IMR-90 (cell line): ENCODE data around the gene PHLDB1. TPM values are rescaled to one million over a fixed set of nuclear protein-coding genes. Genes with fewer than 3 reads are reported as not detected.

ENCODE experiments used
- ATAC-seq: fragments of 200-7000 bp; cut with Tn5 transposase; 2 replicates; pipeline ENCODE4 v1.9.1; 2020; ENCODE audit warnings: low read depth, mild to moderate bottlenecking, moderate library complexity
- BruUV-seq: library from RNA; stranded (reverse); fragments of 400-500 nt; replicated peaks from 2 replicates; lab custom pipeline; 2021; lab: Mats Ljungman, UMichigan
- CTCF ChIA-PET: fragments of 300-600 bp; formaldehyde crosslinking; extraction: SDS; loops from one replicate; lab custom pipeline; 2021; ENCODE audit warnings: antibody characterized with exemption; lab: Yijun Ruan, JAX
- POLR2A ChIA-PET: fragments of 300-600 bp; sonication (Branson Sonifier 250); formaldehyde crosslinking; loops from one replicate; lab custom pipeline; 2022; ENCODE audit warnings: antibody characterized with exemption; ENCODE audit not compliant: unreplicated experiment; lab: Charles Lee
- DNase-seq: peaks from one replicate; pipeline ENCODE4 v3.0.0; 2013
- H2AFZ ChIP-seq: replicated peaks from 2 replicates; pipeline ENCODE3; 2013; ENCODE audit warnings: low read length, mild to moderate bottlenecking; ENCODE audit not compliant: poor library complexity
- H2AK5ac ChIP-seq: 2 replicates; pipeline ENCODE4 v1.6.1; 2013; ENCODE audit warnings: low read depth, low read length, inconsistent platforms
- H2AK9ac ChIP-seq: replicated peaks from 2 replicates; pipeline ENCODE3; 2013; ENCODE audit warnings: mild to moderate bottlenecking, low read depth, low read length, moderate library complexity; ENCODE audit not compliant: poor library complexity
- H2BK120ac ChIP-seq: 2 replicates; pipeline ENCODE4 v1.6.1; 2013; ENCODE audit warnings: low read depth, low read length, inconsistent platforms
- H2BK15ac ChIP-seq: 3 replicates; pipeline ENCODE4 v1.6.1; 2013; ENCODE audit warnings: low read depth, low read length, inconsistent platforms
- H2BK20ac ChIP-seq: 2 replicates; pipeline ENCODE4 v1.6.1; 2013; ENCODE audit warnings: low read depth, mild to moderate bottlenecking, inconsistent platforms, low read length, moderate library complexity
- H2BK5ac ChIP-seq: 2 replicates; pipeline ENCODE4 v1.6.1; 2013; ENCODE audit warnings: mild to moderate bottlenecking, low read depth, low read length, inconsistent platforms; ENCODE audit not compliant: poor library complexity, severe bottlenecking
- H3K14ac ChIP-seq: replicated peaks from 2 replicates; pipeline ENCODE4 v1.6.1; 2013; ENCODE audit warnings: low read depth, low read length, inconsistent platforms
- H3K18ac ChIP-seq: 2 replicates; pipeline ENCODE4 v1.6.1; 2013; ENCODE audit warnings: low read depth, low read length, control low read depth
- H3K23ac ChIP-seq: 2 replicates; pipeline ENCODE4 v1.6.1; 2013; ENCODE audit warnings: low read depth, low read length, inconsistent platforms
- H3K27ac ChIP-seq: 2 replicates; pipeline ENCODE4 v1.5.1; 2013; ENCODE audit warnings: mild to moderate bottlenecking, control low read depth, low read length; ENCODE audit not compliant: insufficient read depth
- H3K27me3 ChIP-seq: 2 replicates; pipeline ENCODE4 v1.6.1; 2013; ENCODE audit warnings: low read length; ENCODE audit not compliant: control insufficient read depth, insufficient read depth
- H3K36me3 ChIP-seq: 2 replicates; pipeline ENCODE4 v1.6.1; 2013; ENCODE audit warnings: low read length, mixed read lengths; ENCODE audit not compliant: control insufficient read depth, insufficient read depth
- H3K4ac ChIP-seq: 2 replicates; pipeline ENCODE4 v1.6.1; 2013; ENCODE audit warnings: low read depth, low read length, inconsistent platforms
- H3K4me1 ChIP-seq: 2 replicates; pipeline ENCODE4 v1.6.1; 2013; ENCODE audit warnings: low read length, mixed read lengths; ENCODE audit not compliant: control insufficient read depth, insufficient read depth
- H3K4me2 ChIP-seq: 2 replicates; pipeline ENCODE4 v1.6.1; 2013; ENCODE audit warnings: low read depth, mild to moderate bottlenecking, control low read depth, low read length, moderate library complexity
- H3K4me3 ChIP-seq: 2 replicates; pipeline ENCODE4 v1.5.1; 2013; ENCODE audit warnings: low read depth, mild to moderate bottlenecking, control low read depth, low read length, moderate library complexity; ENCODE audit not compliant: insufficient read depth
- H3K56ac ChIP-seq: 2 replicates; pipeline ENCODE4 v1.6.1; 2013; ENCODE audit warnings: low read length, inconsistent platforms; ENCODE audit not compliant: insufficient read depth; ENCODE audit errors: extremely low read depth
- H3K79me1 ChIP-seq, 2 experiments: 2 replicates each; pipeline ENCODE4 v1.6.1; 2013; ENCODE audit warnings: low read length in 2 of 2, inconsistent platforms in 1 of 2, low read depth in 1 of 2
- H3K9ac ChIP-seq: 2 replicates; pipeline ENCODE4 v1.6.1; 2013; ENCODE audit warnings: low read depth, low read length, control low read depth
- H3K9me1 ChIP-seq: 2 replicates; pipeline ENCODE4 v1.6.1; 2013; ENCODE audit warnings: low read length, inconsistent platforms; ENCODE audit not compliant: insufficient read depth
- H3K9me3 ChIP-seq: 2 replicates; pipeline ENCODE4 v1.6.1; 2013; ENCODE audit warnings: low read length; ENCODE audit not compliant: control insufficient read depth, insufficient read depth
- H4K20me1 ChIP-seq: 2 replicates; pipeline ENCODE4 v1.6.1; 2013; ENCODE audit warnings: low read length, inconsistent platforms; ENCODE audit not compliant: insufficient read depth
- H4K5ac ChIP-seq: 2 replicates; pipeline ENCODE4 v1.6.1; 2013; ENCODE audit warnings: mild to moderate bottlenecking, low read depth, low read length, control low read depth
- H4K8ac ChIP-seq, 2 experiments: 2 replicates each; pipeline ENCODE4 v1.6.1; 2013; ENCODE audit warnings: low read depth in 2 of 2, low read length in 2 of 2, control low read depth in 1 of 2, inconsistent platforms in 1 of 2
- H4K91ac ChIP-seq: 2 replicates; pipeline ENCODE4 v1.6.1; 2013; ENCODE audit warnings: low read depth, low read length, inconsistent platforms; ENCODE audit not compliant: insufficient read depth
- BHLHE40 ChIP-seq: fragments of 150-350 bp; IDR thresholded peaks from 2 replicates; pipeline ENCODE4 v1.6.1; 2016; ENCODE audit warnings: mild to moderate bottlenecking, low read depth, low read length
- CTCF ChIP-seq: conservative IDR thresholded peaks from 2 replicates; pipeline ENCODE4 v1.5.1; 2012; ENCODE audit warnings: mild to moderate bottlenecking, low read depth, low read length, improper control_type of control experiment
- RAD21 ChIP-seq: IDR thresholded peaks from 2 replicates; pipeline ENCODE4 v1.6.1; 2012; ENCODE audit warnings: low read length, improper control_type of control experiment
- USF2 ChIP-seq: fragments of 150-350 bp; IDR thresholded peaks from 2 replicates; pipeline ENCODE4 v1.6.1; 2017; ENCODE audit warnings: mild to moderate bottlenecking, antibody characterized with exemption, low read length, low read depth
- WGBS, 2 experiments: methylation state at CpG; one replicate each; pipeline versions ENCODE4 v1.1.5 to v1.1.7; 2013; ENCODE audit warnings: missing lambda C conversion rate in 2 of 2; ENCODE audit not compliant: insufficient read length in 1 of 2; ENCODE audit errors: extremely low coverage in 2 of 2; 5-methylcytosine and 5-hydroxymethylcytosine counted together
- dilution Hi-C: fragments of 300-500 bp; cut with HindIII; formaldehyde crosslinking; loops from one replicate; pipeline ENCODE4 v1.14.3; 2018; ENCODE audit warnings: low sequenced_read_pairs; ENCODE audit not compliant: unreplicated experiment
- in situ Hi-C: fragments of 300-500 bp; cut with MboI; formaldehyde crosslinking; loops from 3 replicates; pipeline ENCODE4 v1.14.3; 2019; ENCODE audit warnings: low sequenced_read_pairs, inconsistent platforms, mixed read lengths
- intact Hi-C: fragments of 100-400 bp; cut with micrococcal nuclease; formaldehyde crosslinking; loops from 2 replicates; pipeline ENCODE4 v1.10.0; 2022
- polyA plus RNA-seq, 3 experiments: library from polyadenylated mRNA; depleted of rRNA; stranded (reverse); fragments of >200 nt; gene quantifications; 2 replicates each; pipeline ENCODE4 v1.2.3, GENCODE V29; 2012; ENCODE audit warnings: low replicate concordance in 1 of 3
- total RNA-seq: library from RNA; depleted of rRNA; stranded (reverse); fragments of >200 nt; gene quantifications from 2 replicates; pipeline ENCODE4 v1.2.3, GENCODE V29; 2012

PHLDB1 gene
- total and polyA plus RNA-seq, 2 of the 4 experiments (the other 2 are of a cell fraction), result 40.0 to 90.4 TPM

GRCh38 chr11:118635642-118636041 lies 28.2 kb downstream of the PHLDB1 start:
- Histone ChIP-seq H3K9ac (no peak overlapping the region), H2AK5ac (no peak overlapping the region), H3K14ac (no peak overlapping the region), H3K18ac (no peak overlapping the region), H3K27me3 (no peaks in the 10 kb centered on the region), H3K4me3 (no peak overlapping the region), H2BK20ac (no peak overlapping the region), H2BK5ac (no peak overlapping the region), H4K5ac (no peak overlapping the region), H3K23ac (no peak overlapping the region), H3K79me1 (peaks cover 40 to 95% of the 10 kb centered on the region in 2 experiments), H4K91ac (no peak overlapping the region), H4K20me1 (peaks cover 58% of the 10 kb centered on the region), H2BK120ac (no peak overlapping the region), H4K8ac (no peak overlapping the region), H2AFZ (no peak overlapping the region), H3K56ac (no peak overlapping the region), H2BK15ac (no peak overlapping the region), H3K9me3 (no peaks in the 10 kb centered on the region), H3K27ac (no peak overlapping the region), H3K4ac (no peak overlapping the region; the same call in 1 of the 2 replicates), H2AK9ac (no peak overlapping the region), H3K36me3 (peaks cover 85% of the 10 kb centered on the region), H3K9me1 (peaks cover 26% of the 10 kb centered on the region), H3K4me1 (peaks cover 20% of the 10 kb centered on the region), H3K4me2 (no peak overlapping the region)
- ChIA-PET POLR2A (no interaction called here), CTCF (interaction anchor here (0.9 kb wide), 1 partner anchor 24 kb away, joined by 3 read pairs; no protein-coding TSS in a partner anchor)
- no peak for DNase-seq
- intact Hi-C loops (no loop called here), in situ Hi-C loops (no loop called here), dilution Hi-C loops (no loop called here)
- TF ChIP-seq BHLHE40, result no peak
- TF ChIP-seq USF2, result no peak
- no peak for TF ChIP-seq RAD21
- no peak for TF ChIP-seq CTCF
- WGBS, 2 experiments, result no CpG with 5 or more reads among the region's 2 CpGs
- no peak for ATAC-seq
- no TSS peak for BruUV-seq
